H1 (cell line): Measurements from ENCODE around the gene MIGA1. TPM values are rescaled to one million over a fixed set of nuclear protein-coding genes. Genes with fewer than 3 reads are reported as not detected.

Experiments
- BACH1 ChIP-seq: IDR thresholded peaks from 2 replicates; pipeline ENCODE4 v1.6.1; 2012; ENCODE audit warnings: low read length, improper control_type of control experiment
- CHD7 ChIP-seq: fragments of 300-600 bp; sonication (generic); IDR thresholded peaks from 2 replicates; pipeline ENCODE4 v1.7.1; 2012; ENCODE audit warnings: low read length, moderate library complexity, mild to moderate bottlenecking, inconsistent platforms; ENCODE audit not compliant: insufficient replicate concordance
- GABPA ChIP-seq: IDR thresholded peaks from 2 replicates; pipeline ENCODE4 v1.6.1; 2011; ENCODE audit warnings: mild to moderate bottlenecking, low read length, moderate library complexity, borderline replicate concordance; ENCODE audit not compliant: insufficient read depth
- TAF7 ChIP-seq: optimal IDR thresholded peaks from 2 replicates; pipeline ENCODE3; 2011; ENCODE audit warnings: low read depth, mild to moderate bottlenecking, inconsistent platforms, low read length, moderate library complexity, borderline replicate concordance
- polyA plus RNA-seq, 7 experiments: library from polyadenylated mRNA; depleted of rRNA in 3 of 7; stranded (reverse) in 5 of 7; unstranded in 2 of 7; fragments of >200 nt in 5 of 7; fragments of 200-250 nt in 2 of 7; gene quantifications; 1 replicate in 5 of 7; 2 replicates in 1 of 7; 4 replicates in 1 of 7; pipeline versions ENCODE4 v1.2.1 to v1.2.3, GENCODE V29; 2011 to 2013; ENCODE audit warnings: missing spikeins in 2 of 7, mixed read lengths in 2 of 7
- total RNA-seq: library from RNA; stranded (reverse); fragmentation: NEBNext Ultra II Directional; extraction: Animal tissue kit (Norgen Biotek cat#: 25700); gene quantifications from 2 replicates; pipeline ENCODE4 v1.2.1, GENCODE V29; 2021

MIGA1 gene
- total and polyA plus RNA-seq, 2 of the 8 experiments (the other 6 are each of a cell fraction or from before 2014, with no cell fraction given), result 0.95 to 7.0 TPM

- TF ChIP-seq BACH1, result no peak
- TF ChIP-seq TAF7, result no peak
- no peak for TF ChIP-seq GABPA
- no peak for TF ChIP-seq CHD7
- TF ChIP-seq, all 59 proteins: peak for 0
Observed at GRCh38 chr1:77857552-77857951, 78.1 kb downstream of the MIGA1 start (continued).
